NK-92 (cell line): ENCODE measurements around the gene GCN1.
"Not testable (repeated sequence)": the region's sequence is repeated elsewhere in the genome, so short reads cannot be mapped to it uniquely, and the experiment has no call there.

ENCODE experiments used
- DNase-seq: peaks from one replicate; lab custom pipeline; 2025; ENCODE audit not compliant: unreplicated experiment; lab: John Stamatoyannopoulos, UW

GCN1 gene, protein sequence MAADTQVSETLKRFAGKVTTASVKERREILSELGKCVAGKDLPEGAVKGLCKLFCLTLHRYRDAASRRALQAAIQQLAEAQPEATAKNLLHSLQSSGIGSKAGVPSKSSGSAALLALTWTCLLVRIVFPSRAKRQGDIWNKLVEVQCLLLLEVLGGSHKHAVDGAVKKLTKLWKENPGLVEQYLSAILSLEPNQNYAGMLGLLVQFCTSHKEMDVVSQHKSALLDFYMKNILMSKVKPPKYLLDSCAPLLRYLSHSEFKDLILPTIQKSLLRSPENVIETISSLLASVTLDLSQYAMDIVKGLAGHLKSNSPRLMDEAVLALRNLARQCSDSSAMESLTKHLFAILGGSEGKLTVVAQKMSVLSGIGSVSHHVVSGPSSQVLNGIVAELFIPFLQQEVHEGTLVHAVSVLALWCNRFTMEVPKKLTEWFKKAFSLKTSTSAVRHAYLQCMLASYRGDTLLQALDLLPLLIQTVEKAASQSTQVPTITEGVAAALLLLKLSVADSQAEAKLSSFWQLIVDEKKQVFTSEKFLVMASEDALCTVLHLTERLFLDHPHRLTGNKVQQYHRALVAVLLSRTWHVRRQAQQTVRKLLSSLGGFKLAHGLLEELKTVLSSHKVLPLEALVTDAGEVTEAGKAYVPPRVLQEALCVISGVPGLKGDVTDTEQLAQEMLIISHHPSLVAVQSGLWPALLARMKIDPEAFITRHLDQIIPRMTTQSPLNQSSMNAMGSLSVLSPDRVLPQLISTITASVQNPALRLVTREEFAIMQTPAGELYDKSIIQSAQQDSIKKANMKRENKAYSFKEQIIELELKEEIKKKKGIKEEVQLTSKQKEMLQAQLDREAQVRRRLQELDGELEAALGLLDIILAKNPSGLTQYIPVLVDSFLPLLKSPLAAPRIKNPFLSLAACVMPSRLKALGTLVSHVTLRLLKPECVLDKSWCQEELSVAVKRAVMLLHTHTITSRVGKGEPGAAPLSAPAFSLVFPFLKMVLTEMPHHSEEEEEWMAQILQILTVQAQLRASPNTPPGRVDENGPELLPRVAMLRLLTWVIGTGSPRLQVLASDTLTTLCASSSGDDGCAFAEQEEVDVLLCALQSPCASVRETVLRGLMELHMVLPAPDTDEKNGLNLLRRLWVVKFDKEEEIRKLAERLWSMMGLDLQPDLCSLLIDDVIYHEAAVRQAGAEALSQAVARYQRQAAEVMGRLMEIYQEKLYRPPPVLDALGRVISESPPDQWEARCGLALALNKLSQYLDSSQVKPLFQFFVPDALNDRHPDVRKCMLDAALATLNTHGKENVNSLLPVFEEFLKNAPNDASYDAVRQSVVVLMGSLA (N-terminal part only)

DNA sequence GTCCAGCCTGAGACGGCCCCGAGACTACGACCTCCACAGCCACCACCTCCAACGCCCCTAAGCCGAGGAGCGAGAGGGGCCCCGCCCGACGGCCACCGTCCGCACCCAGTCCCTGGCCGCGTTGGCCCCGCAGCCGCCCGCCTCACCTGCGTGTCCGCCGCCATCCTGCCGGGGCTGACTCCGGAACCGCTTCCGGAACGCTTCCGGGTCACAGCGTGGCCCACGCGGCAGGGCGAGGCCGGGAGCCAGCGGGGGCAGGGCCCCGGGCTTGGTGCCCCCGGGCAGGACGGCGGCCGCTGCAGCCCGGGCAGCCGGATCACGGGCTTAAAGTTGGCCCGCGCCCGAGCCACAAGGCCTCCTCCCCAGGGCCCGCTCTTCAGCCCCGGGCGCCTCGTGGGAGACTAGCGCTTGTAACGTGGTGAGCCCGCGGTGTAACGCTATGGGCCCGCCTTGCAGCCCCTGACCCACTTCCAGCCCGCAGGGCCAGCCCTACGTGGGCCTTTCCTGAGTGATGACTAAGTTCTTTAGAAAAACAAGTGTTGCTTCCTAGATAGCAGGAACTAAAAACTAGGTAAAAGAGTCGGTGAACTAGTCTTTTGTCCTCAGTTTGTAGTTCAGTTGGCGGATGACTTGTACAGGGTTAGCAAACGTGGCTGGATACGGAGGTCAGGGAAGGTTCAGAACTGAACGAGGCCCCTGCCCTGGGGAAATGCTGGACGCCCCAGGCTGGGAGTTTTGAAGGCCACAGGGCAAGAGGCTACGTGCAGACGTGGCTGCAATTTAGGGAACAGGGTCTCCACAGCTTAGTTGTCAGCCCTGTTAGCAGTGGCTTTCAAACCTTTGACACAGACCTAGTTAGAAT lies at the start of gene GCN1:
GCN1 (minus strand) TSS at position 182 of the 862 bp plus-strand sequence; CDS start at position 164, 18 bp downstream.
- DNase-seq, result peak; percentile 22

DNA sequence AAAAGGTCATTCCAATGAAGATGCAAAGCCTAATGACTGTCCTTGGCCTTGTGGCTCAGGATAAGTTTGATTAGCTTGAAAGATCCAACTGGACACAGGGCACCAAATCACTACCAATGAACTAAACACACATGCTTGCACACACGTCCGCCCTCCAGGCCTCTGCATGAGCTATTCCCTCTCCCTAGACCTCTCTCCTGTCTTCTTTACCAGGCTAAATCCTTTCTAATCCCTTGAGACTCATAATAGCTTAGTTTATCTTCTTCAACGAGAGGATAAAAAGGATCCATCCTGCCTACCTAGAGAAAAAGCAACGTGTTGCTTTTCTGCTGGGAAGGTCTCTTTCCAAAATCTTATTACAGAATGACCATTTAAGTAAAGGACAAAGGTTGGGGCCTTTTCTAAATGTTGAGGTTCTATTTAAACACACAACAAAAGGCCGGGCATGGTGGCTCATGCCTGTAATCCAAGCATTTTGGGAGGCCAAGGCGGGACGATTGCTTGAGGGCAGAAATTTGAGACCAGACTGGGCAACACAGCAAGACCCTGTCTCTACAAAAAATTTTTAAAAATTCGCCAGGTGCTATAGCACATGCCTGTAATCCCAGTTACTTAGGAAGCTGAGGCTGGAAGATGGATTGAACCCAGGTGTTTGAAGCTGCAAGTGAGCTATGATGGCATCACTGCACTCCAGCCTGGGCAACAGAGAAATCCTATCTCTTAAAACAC lies 48.6 kb upstream of the GCN1 start:
- DNase-seq, result no peak

DNA sequence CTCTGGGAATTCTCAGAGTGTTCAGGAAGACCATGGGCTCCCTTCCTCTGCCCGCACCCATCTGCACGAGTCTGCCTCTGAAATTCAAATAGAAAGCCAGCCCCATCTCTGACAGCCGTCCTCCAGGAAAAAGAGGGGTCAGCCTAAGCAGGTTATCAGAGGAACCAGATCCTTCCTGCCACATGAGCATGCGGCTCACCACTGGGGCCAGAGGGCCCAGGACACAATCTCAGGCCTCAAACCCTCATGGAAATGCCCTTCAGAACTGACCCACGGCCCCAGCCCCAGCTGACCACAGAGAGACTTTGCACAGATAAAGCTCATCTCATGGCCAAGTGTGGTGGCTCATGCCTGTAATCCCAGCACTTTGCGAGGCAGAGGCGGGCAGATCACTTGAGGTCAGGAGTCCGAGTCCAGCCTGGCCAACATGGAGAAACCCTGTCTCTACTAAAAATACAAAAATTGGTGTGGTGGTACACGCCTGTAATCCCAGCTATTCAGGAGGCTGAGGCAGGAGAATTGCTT lies 47.8 kb upstream of the GCN1 start:
- no peak for DNase-seq

DNA sequence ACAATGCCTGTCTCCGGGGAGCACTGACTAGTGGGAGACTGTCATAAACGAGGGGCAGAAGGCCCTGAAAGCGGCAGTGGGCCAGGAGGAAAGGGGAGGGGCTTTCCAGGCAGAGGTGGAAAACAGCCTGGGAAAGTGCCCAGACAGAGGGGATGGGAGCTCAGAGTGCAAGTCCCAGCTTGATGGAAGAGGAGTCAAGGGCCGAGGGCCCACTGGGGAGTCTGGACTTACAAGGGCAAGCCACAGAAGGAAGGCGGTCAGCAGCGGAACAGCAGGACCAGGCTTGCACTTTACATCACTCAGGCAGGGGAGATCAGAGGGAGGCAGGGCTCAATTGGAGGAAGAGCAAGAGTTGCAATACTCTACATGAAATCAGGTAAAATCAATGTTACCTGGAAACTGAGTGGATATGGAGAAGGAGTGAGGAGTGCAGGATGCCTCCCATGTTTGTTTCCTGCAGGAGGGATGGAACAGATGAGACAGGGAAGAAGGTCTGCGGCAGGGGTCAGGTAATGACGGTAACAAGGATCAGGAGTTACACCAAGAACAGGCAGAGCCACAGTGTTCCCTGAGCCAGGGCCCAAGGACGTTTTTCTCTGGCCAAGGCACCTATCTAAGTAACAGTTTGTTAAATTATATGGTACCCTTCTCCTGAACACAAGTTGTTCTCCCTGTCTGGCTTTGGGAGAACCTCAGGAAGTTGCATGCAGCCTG lies 47.2 kb upstream of the GCN1 start:
- no peak for DNase-seq

DNA sequence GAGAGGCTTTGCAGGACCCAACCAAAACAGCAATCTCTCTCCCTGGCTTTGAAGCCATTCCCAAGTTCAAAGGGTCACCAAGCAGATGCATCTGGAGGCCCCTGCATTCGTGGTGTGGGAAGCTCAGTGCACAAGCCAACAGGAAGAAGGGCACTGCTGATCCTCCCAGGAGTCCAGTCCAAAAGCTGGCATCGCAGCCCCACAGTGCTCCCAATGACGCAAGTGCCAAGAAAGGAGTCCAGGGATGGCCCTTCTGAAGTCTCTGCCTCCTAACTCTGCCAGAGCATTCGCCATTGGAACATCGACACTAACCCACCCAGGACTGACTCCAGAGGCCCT lies 45.9 kb upstream of the GCN1 start:
- no peak for DNase-seq

DNA sequence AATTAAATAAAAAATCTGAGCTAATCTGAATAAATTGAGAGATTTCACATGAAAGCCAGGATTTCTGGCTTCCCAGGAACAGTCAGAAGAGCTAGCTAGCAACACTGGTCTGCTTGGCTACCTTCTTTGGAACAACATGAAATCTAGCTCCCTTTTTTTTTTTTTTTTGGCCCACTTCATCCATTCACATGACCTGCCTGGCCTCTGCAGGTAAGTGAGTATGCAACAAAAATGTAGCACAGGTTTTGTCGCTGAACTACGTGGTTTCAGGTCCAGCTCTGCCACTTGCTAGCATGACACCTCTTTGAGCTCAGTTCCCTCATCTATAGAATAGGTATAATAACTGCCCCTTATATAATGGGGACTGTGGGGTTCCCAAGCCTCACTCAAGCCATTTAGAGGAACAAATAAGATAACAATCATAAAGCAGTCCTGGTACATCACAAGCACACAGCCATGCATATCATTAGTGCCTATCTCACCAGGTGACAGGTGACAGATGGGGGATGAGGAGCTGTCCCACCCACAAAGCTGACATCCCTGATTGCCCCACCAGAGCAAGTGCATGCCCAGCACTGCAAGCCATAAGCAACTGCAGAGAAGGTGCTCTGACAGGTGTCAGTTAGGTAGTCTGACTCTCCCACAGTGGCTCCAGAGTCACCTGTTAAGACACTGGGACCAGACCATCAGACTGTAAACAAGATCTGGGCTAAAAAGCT lies 45.4 kb upstream of the GCN1 start:
- DNase-seq, result no peak

DNA sequence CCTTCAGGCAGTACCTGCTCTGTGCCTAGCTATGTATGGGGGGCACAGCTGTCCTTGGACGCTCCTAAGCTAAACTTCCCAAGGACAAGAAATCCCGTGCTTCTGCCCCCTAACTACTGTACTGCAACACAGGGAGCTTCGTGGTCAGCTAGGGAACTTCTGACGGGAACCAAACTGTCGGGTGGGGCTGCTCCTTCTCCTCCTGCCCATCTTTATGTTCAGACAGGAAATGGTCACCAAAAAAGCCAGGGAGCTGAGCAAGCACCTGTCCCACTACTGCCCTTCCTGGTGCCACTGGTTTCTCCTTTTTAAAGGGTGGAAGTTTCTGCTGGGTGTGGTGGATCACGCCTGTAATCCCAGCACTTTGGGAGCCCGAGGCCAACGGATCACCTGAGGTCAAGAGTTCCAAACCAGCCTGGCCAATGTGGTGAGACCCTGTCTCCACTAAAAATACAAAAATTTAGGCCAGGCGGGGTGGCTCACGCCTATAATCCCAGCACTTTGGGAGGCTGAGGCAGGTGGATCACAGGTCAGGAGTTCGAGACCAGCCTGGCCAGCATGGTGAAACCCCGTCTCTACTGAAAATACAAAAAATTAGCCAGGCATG lies 44.4 kb upstream of the GCN1 start:
- DNase-seq, result no peak

DNA sequence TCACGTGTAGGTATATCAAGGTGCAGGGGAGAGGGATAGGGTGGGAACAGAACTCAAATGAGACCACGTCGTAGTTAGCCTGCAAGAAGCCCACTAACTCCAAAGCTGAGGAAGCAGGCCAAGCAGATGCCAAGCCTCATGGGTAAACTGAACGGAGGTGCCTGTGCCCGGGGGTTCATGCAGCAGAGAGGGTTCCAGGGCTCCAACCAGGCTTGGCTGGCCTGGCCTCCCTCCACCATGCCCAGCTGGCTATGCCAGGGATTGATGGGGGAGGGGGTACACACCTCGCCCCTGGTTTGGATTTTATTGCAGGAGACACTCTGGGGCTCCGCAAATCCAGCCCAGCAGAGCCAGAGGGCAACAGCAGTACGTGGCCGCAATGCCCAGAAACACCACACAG lies 43.7 kb upstream of the GCN1 start:
- DNase-seq, result no peak

DNA sequence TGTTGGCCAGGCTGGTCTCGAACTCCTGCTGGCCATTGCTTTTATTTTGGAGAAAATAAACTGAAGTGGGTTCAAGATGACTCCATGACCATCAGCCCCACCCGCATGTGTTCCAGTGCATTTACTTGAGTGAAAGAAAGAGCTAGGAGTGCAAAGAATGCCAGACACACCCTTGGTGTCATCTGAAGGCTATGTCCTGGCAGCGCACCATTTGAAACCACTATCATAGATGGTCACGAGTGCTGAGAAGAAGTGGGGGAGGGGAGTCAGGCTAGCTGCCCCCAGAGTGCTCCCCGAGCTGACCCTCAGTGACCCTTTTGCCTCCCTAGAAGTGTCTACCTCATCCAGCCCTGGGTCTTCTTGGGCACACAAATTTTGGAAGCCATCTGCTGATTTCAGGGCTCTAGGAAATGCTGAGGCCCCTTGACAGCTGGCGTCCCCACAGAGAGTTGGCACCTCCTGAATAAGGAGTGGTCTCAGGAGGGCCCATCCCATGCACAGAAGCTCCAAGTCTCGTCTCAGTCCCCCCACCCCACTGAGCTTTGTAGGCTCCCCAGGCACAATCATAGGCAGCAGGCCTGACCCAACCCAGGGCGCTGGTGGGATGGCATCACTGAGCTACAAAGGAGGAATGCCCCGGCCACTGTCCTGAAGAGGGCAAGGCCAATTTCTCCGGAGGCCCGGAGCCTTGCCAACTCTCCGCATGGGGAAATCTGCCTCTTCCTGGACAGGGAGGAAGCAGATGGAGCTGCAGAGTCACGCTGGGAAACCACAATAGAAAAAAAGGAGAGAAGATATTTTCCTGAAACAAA lies 43.1 kb upstream of the GCN1 start:
- no peak for DNase-seq

DNA sequence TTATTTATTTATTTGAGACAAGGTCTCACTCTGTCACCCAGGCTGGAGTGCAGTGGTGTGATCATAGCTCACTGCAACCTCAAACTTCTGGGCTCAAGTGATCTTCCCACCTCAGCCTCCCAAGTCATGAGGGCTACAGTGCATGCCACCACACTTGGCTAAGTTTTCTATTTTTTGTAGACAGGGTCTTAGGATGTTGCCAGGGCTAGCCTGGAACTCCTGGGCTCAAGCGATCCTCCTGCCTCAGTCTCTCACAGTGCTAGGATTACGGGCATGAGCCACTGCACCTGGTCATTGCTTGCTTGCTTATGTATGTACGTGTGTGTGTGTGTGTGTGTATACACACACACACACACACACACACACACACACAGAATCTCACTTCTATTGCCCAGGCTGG lies 42.3 kb upstream of the GCN1 start:
- not testable (repeated sequence) for DNase-seq

DNA sequence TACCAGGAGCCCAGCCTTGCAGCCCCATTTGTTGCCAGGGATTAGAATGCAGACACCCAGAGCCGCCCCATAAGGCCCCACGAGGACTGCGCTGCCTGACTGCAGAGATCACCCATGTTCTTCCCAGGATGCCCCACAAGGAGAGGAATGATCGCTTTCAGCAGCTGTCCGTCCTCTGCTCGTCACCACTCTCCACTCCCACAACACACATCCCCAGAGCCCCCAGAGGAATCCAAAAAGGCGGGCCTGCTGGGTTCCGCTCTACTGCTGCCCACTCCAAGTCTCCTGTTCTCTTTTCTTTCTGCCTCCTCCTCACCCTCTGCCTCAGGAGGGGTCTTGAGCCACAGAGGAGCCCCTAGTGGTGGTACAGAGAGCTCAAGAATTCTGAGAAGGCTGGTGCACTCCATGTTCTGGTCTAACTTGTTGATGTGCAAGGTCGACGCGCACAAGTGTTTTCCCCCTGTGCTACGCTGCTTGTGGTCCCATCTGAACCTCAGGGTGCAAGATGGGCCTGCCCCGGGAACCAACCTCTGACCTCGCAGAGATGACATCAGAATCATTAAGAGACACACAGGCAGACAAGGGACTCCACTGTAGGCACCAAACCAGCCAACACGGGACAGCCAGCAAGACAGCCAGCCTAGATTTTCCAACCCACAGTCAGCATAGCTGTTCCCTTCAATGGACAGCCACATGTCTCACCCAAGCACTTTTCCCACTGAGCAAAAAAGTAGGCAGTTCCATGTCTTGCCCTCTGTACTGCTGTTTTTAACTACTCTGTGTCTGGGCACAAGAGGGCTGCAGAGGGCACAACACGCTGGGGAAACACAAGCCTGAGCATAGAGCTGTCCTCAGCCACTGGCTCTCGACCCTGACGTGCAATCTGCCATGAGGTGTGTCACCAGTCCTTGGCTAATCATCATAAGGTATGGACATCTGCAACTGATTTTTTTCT lies 41.1 kb upstream of the GCN1 start:
- DNase-seq, result no peak

DNA sequence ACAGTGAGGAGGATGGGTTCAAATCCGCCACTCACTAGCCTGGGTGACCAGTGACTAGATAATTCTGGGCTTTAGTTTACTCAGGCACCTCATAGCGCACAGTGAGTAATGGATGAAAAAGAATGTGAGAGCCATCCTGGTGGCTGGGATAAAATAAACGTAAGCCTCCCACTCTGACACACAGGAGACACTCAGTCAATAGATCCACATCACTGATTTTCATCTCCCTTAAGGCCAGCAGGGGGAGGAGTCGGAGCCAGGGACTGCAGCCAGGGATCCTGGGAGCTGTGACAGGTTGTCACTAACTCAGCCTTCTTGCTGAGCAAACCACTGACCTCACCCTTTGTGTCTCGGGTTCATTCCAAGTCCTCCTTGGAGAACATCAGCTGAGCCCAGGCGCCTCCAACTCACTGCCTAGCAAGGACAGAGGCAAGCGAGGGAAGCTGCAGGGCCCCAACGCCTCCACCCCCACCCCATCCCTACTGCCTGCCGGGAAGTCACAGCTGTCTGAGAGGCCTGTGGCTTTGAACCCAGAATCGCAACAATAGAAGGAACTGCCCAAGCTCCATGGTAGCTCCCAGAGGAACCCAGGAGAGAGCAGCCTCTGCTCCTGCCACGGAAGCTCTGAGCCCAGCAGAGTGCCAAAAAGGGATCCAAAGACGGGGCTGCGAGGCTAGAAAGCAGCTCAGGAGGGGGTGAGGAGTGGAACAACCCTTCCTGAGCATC lies 40.3 kb upstream of the GCN1 start:
- DNase-seq, result no peak

DNA sequence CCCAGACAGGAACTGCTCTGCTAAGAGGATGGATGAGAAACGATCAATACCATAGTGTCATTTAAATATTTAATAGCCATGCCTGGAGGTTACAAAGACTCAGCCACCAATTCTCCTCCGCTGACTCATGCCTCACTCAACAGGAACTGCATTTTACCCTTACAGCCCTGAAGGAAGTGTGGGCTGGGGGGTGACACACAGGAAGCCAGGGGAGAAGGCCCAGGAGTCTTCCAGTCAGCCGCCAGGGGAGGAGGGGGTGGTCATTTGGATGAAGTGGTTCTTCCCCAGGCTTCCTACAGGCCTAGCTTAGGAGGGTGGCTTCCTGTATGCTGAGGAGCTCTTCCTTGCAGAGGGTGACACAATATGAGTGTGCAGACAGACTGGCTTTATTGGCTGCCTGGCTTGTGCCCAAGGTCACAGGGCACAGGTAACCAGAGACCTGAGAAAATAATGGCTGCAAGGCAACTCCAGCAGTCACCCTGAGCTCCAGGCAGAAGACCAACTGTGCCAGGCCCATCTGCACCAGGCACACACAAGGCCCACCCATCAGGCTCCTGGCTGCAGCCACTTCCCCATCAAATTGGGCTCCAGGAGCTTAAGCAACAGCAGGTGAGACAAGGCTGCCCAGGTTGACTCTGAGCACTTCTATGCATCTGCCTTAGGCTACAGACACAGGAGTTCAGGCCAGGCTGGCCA lies 36.9 kb upstream of the GCN1 start:
- no peak for DNase-seq

DNA sequence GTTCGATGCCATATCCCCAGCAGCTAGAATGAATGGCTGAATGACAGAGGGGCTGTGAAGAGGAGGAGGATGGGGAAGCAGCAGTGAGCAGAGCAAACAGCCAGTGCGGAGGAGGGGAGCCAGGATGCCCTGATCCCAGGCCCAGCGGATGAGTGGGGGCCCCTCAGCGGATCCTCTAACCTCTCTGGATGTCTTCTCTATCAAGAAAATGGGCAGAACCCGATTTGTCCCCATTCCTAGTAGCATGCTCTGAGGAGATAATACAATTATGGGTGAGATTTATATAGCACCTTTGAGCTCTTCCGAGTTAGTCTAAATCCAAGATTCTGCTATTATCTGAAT lies 36.4 kb upstream of the GCN1 start:
- no peak for DNase-seq
